DND-41 (cell line): ENCODE data around the gene RPRD2.

Source experiments
- ATAC-seq: fragments of 200-7000 bp; cut with Tn5 transposase; 3 replicates; pipeline ENCODE4 v1.9.1; 2021; ENCODE audit warnings: low read depth; ENCODE audit not compliant: insufficient read depth
- DNase-seq: peaks from one replicate; pipeline ENCODE4 v3.0.0-alpha.2; 2020
- H2AFZ ChIP-seq: 2 replicates; pipeline ENCODE4 v1.6.0; 2012; ENCODE audit warnings: low read depth, low read length
- H3K27ac ChIP-seq: 2 replicates; pipeline ENCODE4 v1.5.1; 2012; ENCODE audit warnings: low read length, inconsistent platforms
- H3K27me3 ChIP-seq: fragments of 200-600 bp; sonication (generic); 2 replicates; pipeline ENCODE4 v1.6.0; 2012; ENCODE audit warnings: low read length, mild to moderate bottlenecking, inconsistent platforms; ENCODE audit not compliant: insufficient read depth, poor library complexity
- H3K36me3 ChIP-seq: 2 replicates; pipeline ENCODE4 v1.5.1; 2012; ENCODE audit warnings: low read length, inconsistent platforms; ENCODE audit not compliant: insufficient read depth
- H3K4me1 ChIP-seq: 2 replicates; pipeline ENCODE4 v1.5.1; 2012; ENCODE audit warnings: mild to moderate bottlenecking, low read length; ENCODE audit not compliant: insufficient read depth
- H3K4me2 ChIP-seq: 2 replicates; pipeline ENCODE4 v1.6.0; 2012; ENCODE audit warnings: mild to moderate bottlenecking, moderate library complexity, low read length, inconsistent platforms; ENCODE audit not compliant: insufficient read depth
- H3K4me3 ChIP-seq, 2 experiments: fragments of 200-600 bp in 1 of 2; shearing (Covaris generic) in 1 of 2; 2 replicates each; pipeline ENCODE4 v1.5.1; 2012 to 2016; ENCODE audit warnings: inconsistent platforms in 2 of 2, low read length in 2 of 2, mild to moderate bottlenecking in 2 of 2, low read depth in 1 of 2, moderate library complexity in 1 of 2
- H3K79me2 ChIP-seq: 2 replicates; pipeline ENCODE4 v1.6.0; 2012; ENCODE audit warnings: low read length, inconsistent platforms; ENCODE audit not compliant: insufficient read depth
- H3K9ac ChIP-seq: 2 replicates; pipeline ENCODE4 v1.6.0; 2012; ENCODE audit warnings: low read depth, mild to moderate bottlenecking, inconsistent platforms, low read length, moderate library complexity
- H3K9me3 ChIP-seq: 2 replicates; pipeline ENCODE4 v1.5.1; 2012; ENCODE audit warnings: low read length, moderate library complexity, mild to moderate bottlenecking, inconsistent platforms; ENCODE audit not compliant: insufficient read depth, severe bottlenecking
- H4K20me1 ChIP-seq: 2 replicates; pipeline ENCODE4 v1.6.0; 2012; ENCODE audit warnings: low read length; ENCODE audit not compliant: insufficient read depth
- EZH2 ChIP-seq: IDR thresholded peaks from 3 replicates; pipeline ENCODE4 v1.6.1; 2012; ENCODE audit warnings: borderline replicate concordance, low read depth, mild to moderate bottlenecking, moderate library complexity, low read length, inconsistent platforms; ENCODE audit not compliant: severe bottlenecking
- TF ChIP-seq, protein P1 (sequence below): IDR thresholded peaks from 2 replicates; pipeline ENCODE4 v1.5.1; 2012; ENCODE audit warnings: borderline replicate concordance, low read length, moderate library complexity, mild to moderate bottlenecking; ENCODE audit not compliant: poor library complexity, severe bottlenecking; ENCODE audit errors: extremely low read depth

The RPRD2 gene

DNA sequence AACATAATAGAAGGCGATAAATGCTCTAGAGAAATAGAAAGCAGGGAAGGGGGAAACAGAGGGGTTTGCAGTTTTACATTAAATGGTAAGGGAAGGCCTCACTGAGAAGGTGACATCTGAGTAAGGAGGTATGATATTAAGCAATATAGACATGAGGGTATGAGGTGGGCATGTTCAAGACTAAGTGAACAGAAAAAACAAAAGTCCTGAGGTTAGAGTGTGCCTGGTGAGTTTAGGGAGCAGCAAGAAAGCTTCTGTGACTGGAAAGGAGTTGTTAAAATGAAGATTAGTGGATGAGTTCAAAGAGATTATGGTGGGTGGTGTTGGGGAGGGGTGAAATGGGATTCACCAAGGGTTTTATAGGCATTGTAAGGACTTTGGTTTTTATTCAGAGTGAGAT, 8.6 kb downstream of the RPRD2 start:
- H3K9me3 ChIP-seq: no peaks in the 10 kb centered on the region
- H3K27ac ChIP-seq: no peak overlapping the region
- H4K20me1 ChIP-seq: peaks cover 31% of the 10 kb centered on the region
- peaks cover 20% of the 10 kb centered on the region; the same call in 1 of the 2 replicates for H3K4me1 ChIP-seq
- DNase-seq (no peak), ATAC-seq (no peak)
- TF ChIP-seq, protein P1, sequence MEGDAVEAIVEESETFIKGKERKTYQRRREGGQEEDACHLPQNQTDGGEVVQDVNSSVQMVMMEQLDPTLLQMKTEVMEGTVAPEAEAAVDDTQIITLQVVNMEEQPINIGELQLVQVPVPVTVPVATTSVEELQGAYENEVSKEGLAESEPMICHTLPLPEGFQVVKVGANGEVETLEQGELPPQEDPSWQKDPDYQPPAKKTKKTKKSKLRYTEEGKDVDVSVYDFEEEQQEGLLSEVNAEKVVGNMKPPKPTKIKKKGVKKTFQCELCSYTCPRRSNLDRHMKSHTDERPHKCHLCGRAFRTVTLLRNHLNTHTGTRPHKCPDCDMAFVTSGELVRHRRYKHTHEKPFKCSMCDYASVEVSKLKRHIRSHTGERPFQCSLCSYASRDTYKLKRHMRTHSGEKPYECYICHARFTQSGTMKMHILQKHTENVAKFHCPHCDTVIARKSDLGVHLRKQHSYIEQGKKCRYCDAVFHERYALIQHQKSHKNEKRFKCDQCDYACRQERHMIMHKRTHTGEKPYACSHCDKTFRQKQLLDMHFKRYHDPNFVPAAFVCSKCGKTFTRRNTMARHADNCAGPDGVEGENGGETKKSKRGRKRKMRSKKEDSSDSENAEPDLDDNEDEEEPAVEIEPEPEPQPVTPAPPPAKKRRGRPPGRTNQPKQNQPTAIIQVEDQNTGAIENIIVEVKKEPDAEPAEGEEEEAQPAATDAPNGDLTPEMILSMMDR: no peak
- no peak overlapping the region for H3K4me2 ChIP-seq
- no peaks in the 10 kb centered on the region for H3K27me3 ChIP-seq
- H3K36me3 ChIP-seq: no peaks in the 10 kb centered on the region
- H3K79me2 ChIP-seq: peaks cover 98% of the 10 kb centered on the region
- H2AFZ ChIP-seq: no peak overlapping the region
- no peak overlapping the region for H3K4me3 ChIP-seq
- no peak overlapping the region for H3K9ac ChIP-seq

DNA sequence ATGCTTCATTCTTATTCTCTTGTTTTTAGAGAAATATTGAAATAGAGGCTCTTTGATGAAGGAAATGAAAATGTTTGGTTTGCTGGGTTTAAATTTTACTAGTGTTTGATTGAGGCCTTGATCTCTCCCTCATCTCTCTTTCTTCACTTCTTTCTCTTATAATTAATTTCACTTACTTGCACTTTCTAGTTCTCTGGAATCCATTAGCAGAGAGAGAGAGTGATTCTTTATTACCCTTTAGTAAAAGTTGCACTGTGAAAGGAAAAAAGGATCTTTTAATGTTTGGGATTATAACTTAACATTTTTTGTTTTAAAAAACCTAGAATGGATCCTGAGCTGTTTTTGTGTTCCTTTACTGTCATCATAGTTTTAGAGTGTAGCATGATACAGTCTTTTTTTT, 12.2 kb downstream of the RPRD2 start:
- DNase-seq (no peak), ATAC-seq (no peak)
- Histone ChIP-seq H3K79me2 (peaks cover 99% of the 10 kb centered on the region), H4K20me1 (peaks cover 35% of the 10 kb centered on the region), H3K9ac (no peak overlapping the region), H3K4me2 (no peak overlapping the region), H3K36me3 (no peaks in the 10 kb centered on the region; the same call in 1 of the 2 replicates), H3K27ac (no peak overlapping the region), H3K4me3 (no peak overlapping the region), H3K4me1 (peaks cover 11% of the 10 kb centered on the region; the same call in 1 of the 2 replicates), H2AFZ (no peak overlapping the region), H3K27me3 (no peaks in the 10 kb centered on the region), H3K9me3 (no peaks in the 10 kb centered on the region)
- TF ChIP-seq, protein P1: no peak
- no peak for TF ChIP-seq EZH2

DNA sequence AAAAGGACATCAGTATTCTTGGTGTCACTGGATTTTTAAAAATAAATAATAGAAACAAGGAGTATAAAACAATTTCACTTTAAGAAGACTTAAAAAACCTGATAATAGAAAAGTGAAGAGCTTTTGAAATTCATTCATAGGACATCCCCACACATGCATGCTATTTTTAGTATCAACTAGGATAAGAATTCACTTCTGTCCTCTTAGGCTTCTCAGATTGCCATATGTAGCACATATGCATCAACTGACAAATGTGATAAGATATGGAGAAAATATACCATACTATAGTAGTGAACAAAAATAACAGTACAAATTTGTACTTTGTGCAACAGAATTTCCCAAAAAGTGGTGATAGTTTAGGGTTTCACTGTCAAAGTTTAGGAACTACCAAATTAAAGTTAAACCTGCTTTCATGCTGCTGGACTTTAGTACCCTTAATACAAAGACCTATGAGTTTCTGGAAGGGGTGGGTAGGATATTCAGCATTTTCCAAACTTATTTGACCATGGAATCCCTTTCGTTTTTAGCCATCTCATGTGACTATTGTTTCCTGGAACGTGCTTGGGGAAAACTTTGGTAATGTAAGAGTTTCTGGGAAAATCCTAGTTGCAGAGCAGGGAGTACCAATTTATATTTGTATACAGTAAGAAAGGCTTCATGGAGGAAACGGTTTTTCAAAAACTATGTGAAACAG, 19.8 kb downstream of the RPRD2 start:
- H3K9ac ChIP-seq: no peak overlapping the region
- no peak for ATAC-seq
- TF ChIP-seq EZH2: no peak
- TF ChIP-seq, protein P1: no peak
- DNase-seq: no peak
- no peak overlapping the region for H3K4me3 ChIP-seq
- no peaks in the 10 kb centered on the region for H3K9me3 ChIP-seq
- no peak overlapping the region for H3K4me2 ChIP-seq
- H2AFZ ChIP-seq: no peak overlapping the region
- no peaks in the 10 kb centered on the region for H3K27me3 ChIP-seq
- peaks cover 45% of the 10 kb centered on the region; the same call in 1 of the 2 replicates for H4K20me1 ChIP-seq
- no peak overlapping the region for H3K27ac ChIP-seq
- H3K36me3 ChIP-seq: no peaks in the 10 kb centered on the region; the same call in 1 of the 2 replicates
- peaks cover 99% of the 10 kb centered on the region for H3K79me2 ChIP-seq
- H3K4me1 ChIP-seq: no peaks in the 10 kb centered on the region
